Hematopoietic multipotent progenitor cell (in vitro differentiated cells): ENCODE data around the gene BMP3. TPM values are rescaled to one million over a fixed set of nuclear protein-coding genes. Genes with fewer than 3 reads are reported as not detected.
"Not testable (repeated sequence)": the region's sequence is repeated elsewhere in the genome, so short reads cannot be mapped to it uniquely, and the experiment has no call there.

ENCODE experiments used
- DNase-seq, 3 donors: peaks; one replicate each; pipeline ENCODE4 v3.0.0-alpha.2; 2011 to 2015; ENCODE audit warnings: low read depth in 2 of 3, low spot score in 2 of 3
- total RNA-seq: library from RNA; depleted of rRNA; stranded (reverse); fragments of >200 nt; gene quantifications from one replicate; pipeline ENCODE4 v1.2.3, GENCODE V29; 2012

Gene BMP3, protein sequence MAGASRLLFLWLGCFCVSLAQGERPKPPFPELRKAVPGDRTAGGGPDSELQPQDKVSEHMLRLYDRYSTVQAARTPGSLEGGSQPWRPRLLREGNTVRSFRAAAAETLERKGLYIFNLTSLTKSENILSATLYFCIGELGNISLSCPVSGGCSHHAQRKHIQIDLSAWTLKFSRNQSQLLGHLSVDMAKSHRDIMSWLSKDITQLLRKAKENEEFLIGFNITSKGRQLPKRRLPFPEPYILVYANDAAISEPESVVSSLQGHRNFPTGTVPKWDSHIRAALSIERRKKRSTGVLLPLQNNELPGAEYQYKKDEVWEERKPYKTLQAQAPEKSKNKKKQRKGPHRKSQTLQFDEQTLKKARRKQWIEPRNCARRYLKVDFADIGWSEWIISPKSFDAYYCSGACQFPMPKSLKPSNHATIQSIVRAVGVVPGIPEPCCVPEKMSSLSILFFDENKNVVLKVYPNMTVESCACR
- total RNA-seq = not detected

- peak in 1 of 3 donors; percentile 52 for DNase-seq
These were observed at the start of gene BMP3 for GRCh38 chr4:81030061-81030980. Gene BMP3 (plus strand): TSS chr4:81030708. CDS start chr4:81031285, 577 bp downstream.

DNA sequence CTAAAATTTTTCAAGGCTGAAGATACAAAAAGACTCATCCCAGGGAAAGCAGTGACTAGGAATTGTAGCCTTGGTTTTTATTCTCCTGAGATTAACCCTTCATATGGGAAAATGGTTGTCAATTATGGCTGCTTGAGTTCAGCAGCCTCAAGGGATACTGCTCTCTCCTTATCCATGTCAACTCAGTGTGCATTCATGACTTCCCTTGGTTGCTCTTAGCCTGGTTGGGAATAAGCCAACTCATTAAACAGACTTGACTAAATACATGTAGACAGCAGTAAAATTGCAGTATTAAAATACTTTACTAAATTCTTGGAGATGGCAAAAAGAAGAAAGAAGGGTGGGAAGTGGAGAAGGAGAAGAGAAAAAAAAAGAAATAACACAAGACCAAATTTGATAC lies 44.5 kb upstream of the BMP3 start:
- no peak for DNase-seq

DNA sequence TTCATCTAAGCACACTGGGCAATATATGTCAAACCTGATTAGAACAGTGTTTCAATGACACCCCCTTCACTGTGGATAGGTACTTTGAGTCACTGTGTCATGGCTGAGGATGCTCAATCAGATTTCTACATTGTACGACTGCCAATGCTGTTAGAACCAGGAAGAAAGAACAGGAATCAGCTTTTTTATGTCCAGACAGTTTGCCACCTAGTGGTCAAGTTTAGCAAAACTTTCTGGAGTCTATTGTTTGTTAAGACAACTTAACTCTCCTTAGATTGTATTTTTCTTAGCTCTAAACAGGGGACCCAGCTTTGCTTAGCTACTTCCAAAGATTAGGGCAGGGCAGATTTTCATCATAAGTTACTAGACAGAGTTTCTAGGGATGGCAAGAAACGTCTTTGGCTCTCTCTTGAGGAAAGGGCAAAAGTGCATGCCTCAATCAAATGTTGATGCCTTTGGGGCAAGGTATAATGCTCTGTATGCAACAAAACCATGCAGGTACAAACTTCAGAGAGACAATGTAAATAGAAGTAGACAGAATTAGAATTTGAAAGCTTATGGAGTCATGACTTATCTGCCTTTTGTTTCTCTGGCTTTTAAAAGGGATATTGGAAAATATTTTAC lies 40.5 kb upstream of the BMP3 start:
- peak; percentile 19 to 75 (median 39) for DNase-seq

DNA sequence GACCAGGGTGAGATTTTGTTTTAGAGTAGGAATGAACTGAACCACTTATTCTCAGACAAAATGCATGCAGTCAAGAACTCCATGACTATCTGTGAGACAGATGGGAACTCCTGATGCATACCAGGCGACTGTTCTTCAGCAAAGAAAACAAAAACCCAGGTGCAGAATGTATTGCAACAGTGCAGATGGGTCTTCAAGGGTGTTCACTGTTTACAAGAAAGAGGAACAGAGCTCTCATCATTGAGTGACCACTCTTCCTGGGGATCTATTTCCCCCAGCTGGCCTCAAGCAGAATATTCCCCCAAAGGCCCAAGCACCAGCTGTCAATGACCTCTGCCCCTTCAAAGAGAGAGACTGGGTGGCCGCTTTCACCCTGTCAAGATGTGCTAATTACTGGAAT lies 39.7 kb upstream of the BMP3 start:
- DNase-seq = no peak

- DNase-seq = no peak
These were observed 30.6 kb upstream of the BMP3 start for GRCh38 chr4:80999943-81000342.

GRCh38 chr4:81003597-81004111 lies 26.9 kb upstream of the BMP3 start:
- DNase-seq = peak in 1 of 3 donors; percentile 5

- no peak for DNase-seq
These were observed 23.1 kb upstream of the BMP3 start for GRCh38 chr4:81007417-81007816.

DNA sequence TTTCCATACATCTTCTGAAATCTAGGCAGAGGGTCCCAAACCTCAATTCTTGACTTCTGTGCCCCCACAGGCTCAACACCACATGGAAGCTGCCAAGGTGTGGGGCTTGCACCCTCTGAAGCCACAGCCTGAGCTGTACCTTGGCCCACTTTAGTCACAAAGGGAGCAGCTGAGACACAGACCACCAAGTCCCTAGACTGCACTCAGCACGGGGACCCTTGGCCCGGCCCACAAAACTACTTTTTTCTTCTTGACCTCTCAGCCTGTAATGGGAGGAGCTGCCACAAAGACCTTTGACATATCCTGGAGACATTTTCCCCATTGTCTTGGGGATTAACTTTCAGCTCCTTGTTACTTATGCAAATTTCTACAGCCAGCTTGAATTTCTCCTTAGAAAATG lies 13.9 kb upstream of the BMP3 start:
- DNase-seq = not testable (repeated sequence)

DNA sequence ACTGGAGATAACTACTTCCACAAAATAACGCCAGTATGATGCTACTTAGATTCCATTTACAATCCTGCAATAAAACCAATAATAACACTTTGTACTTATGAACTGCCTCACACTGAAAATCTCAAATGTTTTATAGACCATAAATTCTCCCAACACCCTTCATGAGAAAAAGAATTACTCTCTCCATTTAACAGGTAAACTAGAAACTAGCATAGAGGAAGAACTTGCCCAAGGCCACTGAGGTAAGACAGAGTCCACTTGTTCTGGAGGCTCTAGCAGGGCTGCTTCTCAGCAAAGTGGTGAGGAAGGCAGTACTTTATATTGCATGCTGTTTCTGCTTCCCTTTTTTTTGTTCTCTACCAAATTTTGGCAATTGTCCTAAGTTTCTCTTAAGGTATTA lies 11.5 kb upstream of the BMP3 start:
- DNase-seq = peak in 1 of 3 donors; percentile 16

- DNase-seq = no peak
These were observed 9.2 kb upstream of the BMP3 start for GRCh38 chr4:81021142-81021944.

DNA sequence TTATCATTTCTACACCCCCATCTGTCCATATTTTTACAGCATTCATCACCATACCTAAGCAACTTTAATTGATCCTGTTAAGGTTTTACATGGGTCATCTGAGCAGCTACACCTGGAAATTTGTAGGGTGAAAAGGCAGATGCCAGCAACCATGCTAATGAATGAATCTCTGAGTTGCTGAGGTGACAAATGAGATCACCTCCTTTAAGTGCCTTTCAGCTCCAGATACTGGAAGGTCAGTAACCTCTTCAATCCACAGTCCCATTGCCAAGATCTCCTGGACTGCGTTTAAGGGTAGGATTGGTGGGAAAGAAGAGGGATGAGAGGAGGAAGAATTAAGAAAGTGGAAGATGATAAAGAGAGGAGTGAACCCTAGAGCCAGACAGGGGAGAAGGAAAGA lies 8.5 kb upstream of the BMP3 start:
- no peak for DNase-seq

- DNase-seq = no peak
These were observed 7.0 kb upstream of the BMP3 start for GRCh38 chr4:81023484-81023883.

GRCh38 chr4:81030981-81031791 lies 678 bp downstream of the BMP3 start:
- DNase-seq = peak in 1 of 3 donors; percentile 27

GRCh38 chr4:81031796-81032551 lies 1.5 kb downstream of the BMP3 start:
- no peak for DNase-seq

DNA sequence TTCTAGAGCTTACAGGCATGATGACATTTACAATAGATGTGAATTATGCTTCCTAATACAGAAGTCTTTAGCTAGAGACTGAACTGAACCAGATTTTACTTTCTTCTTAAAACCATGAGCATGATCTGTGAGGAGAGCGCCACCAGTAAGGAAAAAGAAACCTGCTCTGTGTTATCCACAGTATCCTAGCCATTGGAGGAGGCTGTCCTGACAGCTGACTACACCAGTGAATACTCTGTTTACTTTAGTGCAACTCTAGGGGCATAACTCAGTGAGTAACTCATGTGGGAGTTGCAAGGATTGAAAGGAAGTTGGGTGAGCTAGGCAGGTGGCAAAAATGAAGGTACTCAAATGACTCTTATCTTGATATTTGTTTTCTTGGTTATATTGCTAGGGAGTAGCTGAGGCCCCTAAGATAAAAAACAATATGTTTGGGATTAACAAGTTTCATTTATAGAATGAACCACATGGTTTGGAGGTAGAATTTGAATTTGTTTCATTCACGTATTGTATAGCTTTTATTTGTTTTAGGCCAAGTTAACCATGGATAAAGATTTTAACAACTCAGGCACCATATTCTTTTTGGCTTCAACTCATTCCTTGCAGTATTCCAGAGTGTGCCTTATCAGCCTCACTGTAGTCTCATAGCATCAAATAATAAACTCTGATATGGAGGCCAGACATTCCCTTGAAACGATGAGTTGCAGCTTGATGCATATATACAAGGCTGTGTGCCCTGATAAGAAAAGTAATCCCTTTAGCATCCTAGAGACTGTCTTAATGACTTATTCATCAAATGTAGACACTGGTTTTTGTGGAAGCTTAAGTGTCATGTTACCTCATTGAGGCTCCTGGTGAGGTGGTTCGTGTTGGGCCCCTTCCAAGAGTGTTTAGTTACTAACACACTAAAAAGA lies 2.5 kb downstream of the BMP3 start:
- DNase-seq = no peak

DNA sequence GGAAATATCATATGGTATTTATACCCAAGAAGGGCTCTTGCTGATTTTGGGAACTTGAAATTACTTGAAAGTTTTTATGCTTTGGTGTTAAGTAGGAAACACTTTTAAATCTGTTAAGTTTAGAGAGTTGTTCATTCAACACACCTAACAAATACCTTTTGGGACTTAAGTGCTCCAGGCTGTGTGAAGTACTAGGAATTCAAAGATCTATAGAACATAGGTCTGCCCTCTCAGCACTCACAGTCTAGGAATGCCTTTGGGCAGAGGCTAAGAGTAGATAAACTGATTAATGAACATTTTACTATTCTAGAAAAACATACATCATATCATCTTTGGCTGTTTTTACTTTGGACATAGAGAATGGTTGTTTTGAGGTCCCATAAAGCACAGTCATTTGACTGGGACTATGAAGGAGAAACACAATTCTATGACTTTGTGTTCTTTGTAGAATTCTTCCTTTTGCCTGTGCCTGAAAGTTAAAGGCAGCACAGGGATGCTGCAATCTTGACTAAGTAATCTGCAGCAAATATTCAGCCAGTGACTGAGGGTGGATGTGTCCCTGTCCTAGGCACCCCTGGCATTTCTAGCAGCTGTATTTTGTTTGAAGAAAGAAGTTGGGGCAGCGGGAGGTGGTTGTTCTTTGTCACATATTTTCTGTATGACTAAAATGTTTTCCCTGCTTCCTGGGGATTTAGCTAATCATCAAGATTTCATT lies 8.3 kb downstream of the BMP3 start:
- no peak for DNase-seq
